Hepatocyte (in vitro differentiated cells): Measurements from ENCODE around the gene MCCD1.

ENCODE experiments used
- CTCF ChIP-seq: fragments of 200-600 bp; sonication (generic); IDR thresholded peaks from 2 replicates; pipeline ENCODE4 v1.5.1; 2016; ENCODE audit warnings: antibody characterized with exemption, mild to moderate bottlenecking; ENCODE audit not compliant: poor library complexity
- EZH2 ChIP-seq: fragments of 200-600 bp; sonication (generic); IDR thresholded peaks from 2 replicates; pipeline ENCODE4 v1.6.1; 2016; ENCODE audit warnings: antibody characterized with exemption, mild to moderate bottlenecking, borderline replicate concordance
- EZH2phosphoT487 ChIP-seq: fragments of 200-600 bp; sonication (generic); IDR thresholded peaks from one replicate; pipeline ENCODE4 v1.6.1; 2018; ENCODE audit warnings: antibody characterized with exemption, mild to moderate bottlenecking, low read depth, moderate library complexity; ENCODE audit not compliant: unreplicated experiment, severe bottlenecking

GRCh38 chr6:31576897-31577578 lies 48.3 kb downstream of the MCCD1 start:
- TF ChIP-seq EZH2phosphoT487 (no peak), CTCF (no peak), EZH2 (no peak)
